Measurements from ENCODE around the gene LAMB1.
"Not testable (repeated sequence)": the region's sequence is repeated elsewhere in the genome, so short reads cannot be mapped to it uniquely, and the experiment has no call there.

LAMB1 gene

GRCh38 chr7:107943018-107943417, 59.9 kb downstream of the LAMB1 start:
- DNase-seq, result no peak

DNA sequence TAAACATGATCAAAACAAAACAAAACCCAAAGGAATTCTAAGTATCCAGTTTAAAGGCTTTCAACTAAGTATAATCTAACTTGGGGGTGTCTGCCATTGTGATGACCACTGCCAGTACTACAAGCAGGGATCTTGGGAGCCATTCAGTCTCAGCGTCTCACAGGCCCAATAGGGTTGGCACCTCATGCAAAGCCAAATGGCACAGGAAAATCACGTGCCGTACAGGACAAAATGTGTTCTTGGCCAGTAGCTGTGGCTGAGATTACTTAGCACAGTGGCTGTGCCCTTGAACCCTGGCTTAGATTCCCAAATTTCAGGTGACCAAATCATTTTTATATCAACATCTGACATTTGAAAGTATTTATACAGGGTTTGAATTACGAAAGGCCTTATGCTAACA, 62.0 kb downstream of the LAMB1 start:
- no peak for DNase-seq

DNA sequence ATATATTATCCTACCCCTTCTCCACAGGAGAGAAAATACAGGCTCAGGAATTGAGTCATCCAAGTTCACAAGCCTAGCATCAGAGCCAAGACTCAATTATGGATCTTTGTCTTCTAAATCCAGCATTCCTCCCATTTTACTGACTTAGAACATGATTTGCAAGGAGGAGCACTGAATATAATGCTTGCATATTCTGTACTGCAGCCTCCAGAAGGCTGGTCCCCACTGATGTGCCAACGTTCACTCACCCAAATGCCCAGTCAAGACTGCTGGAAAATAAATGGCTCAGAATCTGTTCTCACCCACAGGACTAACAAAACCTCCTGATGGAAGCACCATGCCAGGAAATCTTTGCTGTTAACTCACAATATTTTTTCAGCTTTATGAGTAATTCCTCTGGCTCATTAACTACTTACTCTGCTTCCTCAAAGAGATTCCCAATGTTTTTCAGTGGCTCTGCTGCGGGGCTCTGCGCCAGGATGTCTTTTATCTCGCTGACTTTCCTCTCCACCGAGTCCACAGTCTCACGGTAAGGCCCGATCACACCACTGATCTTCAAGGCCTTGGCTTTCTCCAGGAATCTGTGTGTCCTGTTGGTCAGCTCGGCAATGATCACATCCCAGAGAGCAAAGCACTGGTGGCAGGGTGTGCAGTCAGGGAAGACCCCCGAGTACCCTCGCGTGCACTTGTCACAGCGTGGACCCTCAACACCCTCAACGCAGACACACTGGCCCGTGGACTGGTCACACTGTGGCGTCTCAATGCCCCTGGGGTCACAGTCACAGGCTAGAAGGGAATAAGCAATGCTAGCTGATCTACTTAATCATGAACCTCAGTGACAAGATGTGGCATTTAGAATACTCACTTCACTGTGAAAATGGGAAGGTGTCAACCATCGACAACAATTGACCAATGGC, 63.1 kb downstream of the LAMB1 start:
- no peak for DNase-seq

GRCh38 chr7:107938456-107939250, 64.3 kb downstream of the LAMB1 start:
- DNase-seq, result no peak

DNA sequence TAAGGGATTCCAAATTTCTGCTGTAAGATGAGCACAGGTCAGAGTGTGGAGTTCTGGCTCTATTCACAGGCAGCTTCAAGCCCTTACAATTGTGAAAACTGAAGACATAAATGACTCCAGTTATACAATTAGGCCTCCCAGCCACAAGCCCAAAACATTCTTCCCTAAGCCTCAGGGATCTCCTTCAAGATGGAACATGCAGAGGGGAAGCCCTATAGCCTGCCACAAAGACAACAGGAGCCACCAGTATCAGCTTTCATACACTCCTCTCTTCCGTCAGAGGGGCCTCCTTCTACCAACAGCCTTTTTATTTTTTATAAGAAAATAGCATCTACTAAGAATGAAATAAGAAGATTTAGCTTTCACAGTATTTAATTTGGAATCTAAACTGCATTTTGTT, 65.4 kb downstream of the LAMB1 start:
- DNase-seq, result no peak

DNA sequence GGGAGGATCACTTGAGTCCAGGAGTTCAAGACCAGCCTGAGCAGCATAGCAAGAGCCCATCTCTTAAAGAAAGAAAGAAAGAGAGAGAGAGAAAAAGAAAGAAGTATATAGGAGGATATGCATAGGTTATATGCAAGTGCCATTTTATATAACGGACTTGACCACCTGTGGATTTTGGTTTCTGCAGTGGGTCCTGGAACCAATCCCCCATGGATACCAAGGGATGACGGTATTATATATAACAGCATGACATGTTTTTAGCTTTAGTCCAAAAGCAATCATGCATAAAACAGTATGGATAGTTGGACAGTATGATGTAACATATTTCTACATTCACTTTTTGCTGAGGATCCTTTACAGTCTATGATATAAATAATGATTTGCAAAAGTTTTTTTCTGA, 66.6 kb downstream of the LAMB1 start:
- no peak for DNase-seq

- no peak for DNase-seq
Observed at GRCh38 chr7:107934991-107935770, 67.8 kb downstream of the LAMB1 start.

DNA sequence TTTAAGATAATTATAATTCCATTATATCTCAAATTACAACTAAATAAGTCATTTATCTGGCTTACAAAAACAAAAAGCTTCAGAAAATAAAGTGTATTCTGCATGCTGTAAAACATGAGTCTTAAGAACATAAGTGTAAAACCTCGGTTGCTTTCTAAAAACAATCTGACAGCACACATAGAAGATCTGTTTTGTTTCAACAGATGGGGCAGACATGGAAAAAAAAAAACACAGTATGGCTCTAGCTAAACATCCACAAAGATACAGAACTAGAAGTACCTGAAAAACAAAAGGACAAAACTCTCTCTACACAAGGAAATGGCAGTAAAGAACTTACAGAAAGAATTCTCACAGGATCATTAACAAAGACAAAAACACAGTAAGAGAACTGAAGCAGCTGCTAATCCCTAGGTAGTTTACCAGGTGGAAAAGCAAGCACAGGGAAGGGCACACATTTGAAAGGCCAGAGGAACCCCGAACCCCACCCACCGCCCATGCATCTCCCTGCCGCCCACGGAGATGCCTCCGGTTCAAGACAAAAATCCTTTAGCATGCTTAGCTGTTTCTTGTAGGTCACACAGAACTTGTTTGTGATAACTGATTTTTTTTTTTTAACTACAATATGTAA, 69.5 kb downstream of the LAMB1 start:
- DNase-seq, result no peak

DNA sequence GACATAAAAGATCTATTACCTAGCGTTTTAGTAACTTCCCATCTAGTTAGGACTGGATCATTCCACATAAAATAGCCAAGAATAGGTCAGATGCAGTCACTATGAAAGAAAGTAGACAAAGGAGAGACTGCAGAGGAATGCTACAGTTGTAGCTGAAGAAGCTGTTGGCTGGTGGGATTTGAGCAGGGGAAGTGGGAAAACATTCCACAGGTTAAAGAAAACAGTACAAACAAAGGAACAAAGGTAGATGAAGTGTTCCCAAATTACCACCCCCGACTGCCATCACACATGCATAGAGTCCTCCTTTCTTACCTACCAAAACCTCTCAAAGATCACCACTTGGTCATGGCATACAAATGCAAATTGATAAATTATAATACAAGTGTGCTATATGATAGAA, 70.2 kb downstream of the LAMB1 start:
- no peak for DNase-seq

DNA sequence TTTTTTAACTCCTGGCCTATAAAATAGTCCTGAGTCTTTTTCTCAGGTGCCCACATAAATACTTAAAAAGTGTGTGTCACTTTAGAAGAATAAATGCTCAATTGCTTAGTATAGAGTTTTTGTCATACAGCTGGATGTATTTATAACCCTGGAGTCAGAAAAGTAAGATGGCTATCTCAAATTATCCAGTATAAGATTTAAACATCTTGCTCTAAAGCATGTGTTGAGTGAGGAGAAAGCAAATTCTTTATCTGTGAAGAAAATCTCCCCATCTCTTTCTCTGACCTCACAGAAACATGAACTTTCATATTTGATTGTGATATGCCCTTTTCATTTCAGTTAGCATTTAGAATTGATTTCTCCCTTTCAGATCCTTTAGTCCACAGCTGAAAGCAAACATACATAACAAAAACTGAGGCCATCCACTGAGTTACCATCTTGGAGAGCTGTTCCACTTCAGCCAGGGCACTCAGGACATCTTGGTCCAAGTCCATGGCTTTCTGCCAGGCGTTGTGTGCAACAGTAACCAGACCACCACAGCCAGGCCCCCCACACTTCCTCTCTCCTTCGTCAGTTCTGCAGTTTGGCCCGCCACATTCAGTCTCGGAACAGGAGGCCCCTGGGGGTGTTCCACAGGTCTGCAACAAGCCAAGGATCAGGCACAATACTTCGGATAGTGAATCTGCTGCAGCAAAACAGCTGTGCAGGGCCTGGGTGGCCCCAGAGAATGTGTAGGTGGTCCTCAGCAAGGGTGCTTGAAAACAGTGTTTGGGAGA, 71.0 kb downstream of the LAMB1 start:
- DNase-seq, result no peak

GRCh38 chr7:107926481-107926880, 76.5 kb downstream of the LAMB1 start:
- DNase-seq, result no peak

DNA sequence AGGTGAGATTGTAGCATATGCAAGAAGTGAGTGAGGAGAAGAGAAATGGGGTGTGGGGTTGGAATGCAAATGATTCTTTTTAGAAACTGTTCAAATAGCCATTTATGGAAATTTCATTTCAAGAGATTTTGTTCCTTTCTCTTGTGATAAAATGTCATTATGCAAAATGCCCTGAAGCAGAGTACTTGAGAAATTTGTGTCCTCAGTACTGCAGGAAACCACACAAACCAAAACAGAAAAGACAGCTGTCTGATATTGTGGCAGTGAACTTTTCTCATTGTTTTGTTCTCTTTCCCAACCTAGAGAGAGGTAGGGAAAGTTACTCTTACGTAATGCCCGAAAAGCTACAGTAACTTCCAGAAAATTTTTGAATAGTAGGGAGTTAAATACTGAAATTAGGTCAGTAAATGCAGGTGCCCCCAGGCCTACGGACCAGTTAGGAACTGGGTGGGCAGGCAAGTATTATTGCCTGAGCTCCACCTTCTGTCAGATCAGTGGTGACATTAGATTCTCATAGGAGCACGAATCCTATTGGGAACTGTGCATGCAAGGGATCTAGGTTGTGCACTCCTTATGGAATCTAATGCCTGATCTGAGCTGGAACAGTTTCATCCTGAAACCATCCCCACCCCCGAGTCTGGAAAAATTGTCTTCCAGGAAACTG, 78.0 kb downstream of the LAMB1 start:
- no peak for DNase-seq

GRCh38 chr7:107922886-107923285, 80.1 kb downstream of the LAMB1 start:
- DNase-seq, result no peak

GRCh38 chr7:107921826-107922225, 81.1 kb downstream of the LAMB1 start:
- not testable (repeated sequence) for DNase-seq

- DNase-seq, result no peak
Observed at GRCh38 chr7:107920048-107920772, 82.8 kb downstream of the LAMB1 start.

DNA sequence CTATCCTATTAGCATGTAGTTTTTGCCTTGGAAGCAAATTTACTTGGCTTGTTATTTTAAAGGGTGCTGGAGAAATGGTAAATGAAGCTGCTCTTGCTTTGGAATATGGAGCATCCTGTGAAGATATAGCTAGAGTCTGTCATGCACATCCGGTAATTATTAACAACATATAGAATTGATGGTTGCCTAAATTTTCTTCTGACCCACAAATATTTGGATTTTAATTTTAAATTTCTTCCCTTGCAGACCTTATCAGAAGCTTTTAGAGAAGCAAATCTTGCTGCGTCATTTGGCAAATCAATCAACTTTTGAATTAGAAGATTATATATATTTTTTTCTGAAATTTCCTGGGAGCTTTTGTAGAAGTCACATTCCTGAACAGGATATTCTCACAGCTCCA, 84.0 kb downstream of the LAMB1 start:
- DNase-seq, result no peak

DNA sequence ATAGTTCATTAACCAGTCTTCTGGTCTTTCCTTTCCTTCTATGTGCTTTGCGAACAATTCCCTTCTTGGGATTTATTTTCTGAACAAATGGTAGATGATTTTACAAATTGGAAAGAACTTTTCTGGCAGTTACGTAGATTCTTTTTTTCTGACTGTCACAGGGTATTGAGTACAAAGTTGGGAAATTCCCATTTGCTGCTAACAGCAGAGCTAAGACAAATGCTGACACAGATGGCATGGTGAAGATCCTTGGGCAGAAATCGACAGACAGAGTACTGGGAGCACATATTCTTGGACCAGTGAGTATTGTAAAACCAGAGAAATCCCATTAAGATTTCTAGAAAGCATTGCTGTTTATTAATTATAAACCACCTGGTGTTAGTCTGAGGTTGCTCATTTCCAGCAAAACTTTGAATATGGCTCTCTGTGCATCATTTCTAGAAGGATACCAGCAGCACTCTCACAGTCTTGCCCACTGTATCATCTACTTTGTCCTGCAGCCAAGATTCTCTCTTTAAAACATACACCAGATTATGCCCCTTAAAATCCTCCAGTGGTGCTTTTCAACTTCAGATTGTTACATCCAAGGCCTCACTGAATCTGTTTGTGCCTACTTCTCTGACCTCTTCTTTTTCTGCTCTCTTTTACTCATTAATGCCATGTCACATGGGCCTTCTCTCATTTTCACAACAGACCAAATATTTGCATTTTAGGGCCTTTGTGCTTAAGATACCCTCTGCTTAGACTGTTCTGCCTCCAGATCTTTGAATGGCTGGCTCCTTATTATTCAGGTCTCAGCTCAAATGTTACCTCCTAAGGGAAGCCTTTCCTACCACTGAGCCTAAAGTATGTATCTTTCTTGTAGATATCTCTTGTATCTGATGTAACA, 85.0 kb downstream of the LAMB1 start:
- no peak for DNase-seq

- no peak for DNase-seq
Observed at GRCh38 chr7:107915541-107915940, 87.4 kb downstream of the LAMB1 start.

DNA sequence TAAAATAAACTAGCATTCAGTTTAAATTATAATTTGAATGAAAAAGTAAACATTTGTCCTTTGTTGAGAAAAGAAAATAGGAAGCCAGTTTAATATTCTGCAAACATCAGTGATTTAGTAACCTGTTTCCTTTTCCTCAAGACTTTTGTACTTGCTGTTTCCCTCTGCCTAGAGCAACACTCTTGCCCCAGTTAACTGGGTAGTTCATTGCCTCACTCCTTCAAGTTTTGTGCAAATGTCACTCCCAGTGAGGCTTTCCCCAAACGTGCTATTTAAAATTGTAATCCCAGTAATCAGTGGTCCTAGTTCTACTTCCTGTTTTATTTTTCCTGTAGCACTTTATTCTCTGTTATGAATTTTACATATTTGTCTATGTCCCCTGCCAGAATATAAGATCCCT, 88.1 kb downstream of the LAMB1 start:
- no peak for DNase-seq

DNA sequence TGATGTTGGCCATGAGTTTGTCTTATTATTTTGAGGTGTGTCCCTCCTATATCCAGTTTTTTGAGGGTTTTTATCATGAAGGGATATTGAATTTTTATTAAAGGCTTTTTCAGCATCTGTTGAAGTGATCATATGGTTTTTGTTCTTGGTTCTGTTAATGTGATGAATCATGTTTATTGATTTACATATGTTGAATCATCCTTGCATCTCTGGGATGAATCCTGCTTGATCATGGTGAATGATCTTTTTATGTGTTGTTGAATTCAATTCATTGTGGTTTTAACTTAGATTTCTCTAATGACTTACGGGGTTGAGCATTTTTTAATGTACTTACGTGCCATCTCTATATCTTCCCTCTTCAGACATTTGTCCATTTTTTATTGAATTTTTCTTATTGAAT, 89.1 kb downstream of the LAMB1 start:
- DNase-seq, result no peak

All from OCI-M1 (cell line).